SW480 (cell line): ENCODE results near the gene DOCK1.

Experiments
- DNase-seq: peaks from one replicate; pipeline ENCODE4 v3.0.0-alpha.2; 2016; ENCODE audit warnings: low spot score

Gene DOCK1

DNA sequence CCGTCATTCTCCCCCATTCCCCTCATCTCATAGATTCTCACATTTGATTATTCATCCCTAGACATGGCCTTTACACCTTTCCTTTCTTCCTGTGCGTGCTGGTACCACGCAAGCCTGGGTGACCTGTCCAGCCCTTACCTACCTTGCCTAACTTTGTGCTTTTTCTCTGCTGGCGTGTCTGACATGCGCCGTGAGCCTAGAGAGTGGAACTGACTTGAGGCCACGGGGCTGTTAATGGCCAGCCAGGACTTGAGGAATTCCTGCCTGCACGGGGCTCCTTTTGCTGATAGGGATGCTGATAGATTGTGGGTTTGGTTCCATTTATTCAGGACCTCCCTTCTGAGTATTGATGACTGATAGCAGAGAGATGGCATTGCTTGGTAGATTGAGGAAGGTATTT is 134.2 kb downstream of the DOCK1 start:
- no peak for DNase-seq

DNA sequence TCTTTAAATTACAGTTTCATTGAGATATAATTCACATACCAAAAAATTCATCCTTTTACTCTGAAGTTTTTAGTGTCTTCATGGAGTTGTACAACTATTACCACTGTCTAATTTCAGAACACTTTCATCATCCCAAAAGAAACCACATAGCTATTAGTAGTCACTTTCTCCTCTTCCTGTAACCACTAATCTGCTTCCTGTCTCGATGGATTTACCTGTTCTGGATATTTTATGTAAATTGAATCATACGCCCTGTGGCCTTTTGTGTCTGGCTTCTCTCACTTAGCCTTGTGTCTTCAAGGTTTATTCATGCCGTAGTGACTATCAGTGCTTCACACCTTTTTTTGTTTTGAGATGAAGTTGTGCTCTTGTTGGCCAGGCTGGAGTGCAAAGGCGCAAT is 135.5 kb downstream of the DOCK1 start:
- DNase-seq, result no peak

DNA sequence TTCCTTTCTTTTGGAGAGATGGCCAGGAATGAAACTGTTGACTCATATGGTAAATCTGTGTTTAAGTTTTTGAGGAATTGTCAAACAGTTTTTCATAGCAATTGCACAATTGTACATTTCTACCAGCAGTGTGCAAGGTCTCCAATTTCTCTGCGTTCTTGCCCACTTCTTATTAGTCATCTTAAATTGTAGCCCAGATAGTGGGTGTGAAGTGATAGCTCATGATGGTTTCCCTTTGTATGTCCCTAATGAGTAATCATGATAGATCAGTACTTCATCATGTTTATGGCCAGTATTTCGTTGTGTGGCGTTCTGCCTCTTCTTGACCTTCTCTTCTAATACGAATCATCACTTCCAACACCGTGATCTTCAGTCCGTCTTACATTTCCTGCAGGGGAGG is 136.3 kb downstream of the DOCK1 start:
- no peak for DNase-seq

DNA sequence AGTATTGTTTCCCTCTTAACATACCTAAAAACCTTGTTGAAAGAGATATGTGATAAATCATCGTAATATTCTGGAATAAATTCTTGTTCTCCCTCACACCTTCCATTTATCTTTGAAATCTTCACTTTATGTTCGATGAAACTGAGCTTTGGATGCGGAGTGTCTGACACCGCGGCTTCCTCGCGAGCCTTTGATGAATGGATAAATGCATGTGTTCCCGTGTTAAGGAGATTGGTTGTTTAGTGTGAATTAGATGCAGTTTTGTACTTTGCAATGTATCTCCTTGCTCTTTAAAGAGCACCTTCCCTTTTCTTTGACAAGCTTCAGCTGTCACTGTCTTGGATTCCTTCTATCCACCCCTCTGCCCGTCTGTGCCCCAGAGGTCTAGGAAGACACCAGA is 138.1 kb downstream of the DOCK1 start:
- no peak for DNase-seq

DNA sequence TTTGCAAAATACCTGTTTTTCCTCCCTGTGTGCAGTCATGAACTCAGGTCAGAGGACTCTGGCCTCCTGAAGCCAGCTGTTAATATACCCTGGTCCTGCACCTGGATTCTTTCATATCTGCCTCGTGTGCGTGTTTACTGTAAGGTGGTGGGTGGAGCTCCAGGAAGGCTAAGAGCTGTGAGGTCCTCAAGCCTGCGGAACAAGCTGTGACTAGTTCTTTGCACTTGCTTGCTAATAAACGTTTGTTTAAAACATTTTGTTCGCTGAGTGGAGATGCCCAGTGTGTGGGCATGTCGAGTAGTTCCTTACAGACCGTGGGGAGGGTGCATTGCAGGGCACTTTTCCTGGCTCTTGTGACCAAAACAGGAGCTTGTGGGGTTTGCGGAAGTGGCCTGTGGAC is 139.0 kb downstream of the DOCK1 start:
- no peak for DNase-seq

DNA sequence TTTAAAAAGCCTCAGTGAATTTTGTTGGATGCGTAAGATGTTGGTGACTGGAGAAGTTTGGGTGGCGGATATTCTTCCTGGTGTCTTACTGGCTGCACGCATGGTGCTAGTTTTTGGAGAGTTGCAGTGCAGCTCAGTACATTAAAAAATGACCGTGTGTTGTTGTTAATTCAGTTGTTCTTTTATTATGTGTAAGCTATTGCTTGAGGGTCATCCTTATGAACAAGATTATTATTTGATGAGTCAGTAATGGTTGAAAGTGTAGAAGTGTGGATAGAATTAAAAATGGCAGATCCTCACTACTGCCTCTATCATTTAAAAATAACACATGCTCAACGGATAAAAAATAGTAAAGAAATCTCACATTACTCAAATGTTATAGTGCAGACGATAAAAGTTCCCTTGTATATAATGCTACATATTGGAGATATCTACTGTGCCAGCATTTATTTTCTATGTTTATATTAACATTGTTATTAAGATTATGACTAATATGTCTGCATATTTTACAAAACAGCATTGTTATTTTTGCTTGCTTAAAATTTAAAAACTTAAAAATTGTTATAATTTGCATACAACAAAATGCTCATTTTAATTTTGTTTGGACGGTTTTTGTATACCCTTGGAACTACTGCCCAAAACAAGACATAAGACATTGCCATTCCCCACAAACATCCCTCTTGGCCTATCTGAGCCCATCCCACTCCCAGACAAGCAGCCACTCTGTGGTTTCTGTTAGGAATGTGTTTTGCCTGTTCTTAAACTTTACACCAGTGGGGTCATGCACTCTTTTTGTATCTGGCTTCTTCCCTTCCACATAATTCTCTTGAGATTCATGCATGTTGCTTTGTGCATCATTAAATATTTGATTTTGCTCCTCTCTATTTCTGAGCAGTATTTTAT is 142.0 kb downstream of the DOCK1 start:
- no peak for DNase-seq

DNA sequence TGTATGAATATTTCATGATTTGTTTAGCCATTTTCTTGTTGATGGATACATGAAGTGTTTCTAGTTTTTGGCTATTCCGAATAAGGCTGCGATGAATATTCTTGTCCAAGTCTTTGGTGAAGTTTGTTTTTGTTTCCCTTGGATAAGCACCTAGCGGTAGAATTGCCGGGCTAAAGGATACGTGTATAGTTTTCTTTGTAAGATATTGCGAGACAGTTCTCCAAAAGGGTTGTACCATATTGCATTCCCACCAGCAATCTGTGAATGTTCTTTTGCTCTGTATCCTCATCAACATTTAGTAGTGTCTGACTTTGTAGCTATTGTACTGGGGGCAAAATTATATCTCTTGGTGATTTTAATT is 142.6 kb downstream of the DOCK1 start:
- no peak for DNase-seq

DNA sequence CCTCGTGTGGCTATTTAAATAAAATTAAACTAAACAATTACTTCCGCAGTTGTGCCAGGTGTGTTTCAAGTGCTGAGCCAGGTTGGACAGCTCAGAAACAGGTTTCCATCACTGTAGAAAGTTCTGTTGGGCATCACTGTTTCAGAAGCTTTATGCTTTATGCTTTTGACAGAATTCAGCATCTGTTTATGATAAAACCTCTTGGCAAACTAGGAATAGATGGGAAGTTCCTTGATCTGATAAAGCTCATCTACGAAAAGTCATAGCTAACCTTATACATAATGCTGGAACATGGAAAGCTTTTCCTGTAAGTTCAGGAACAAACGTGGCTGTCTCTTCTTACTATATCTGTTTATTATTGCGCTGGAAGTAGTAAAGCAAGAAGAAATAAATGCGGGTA is 143.4 kb downstream of the DOCK1 start:
- no peak for DNase-seq

DNA sequence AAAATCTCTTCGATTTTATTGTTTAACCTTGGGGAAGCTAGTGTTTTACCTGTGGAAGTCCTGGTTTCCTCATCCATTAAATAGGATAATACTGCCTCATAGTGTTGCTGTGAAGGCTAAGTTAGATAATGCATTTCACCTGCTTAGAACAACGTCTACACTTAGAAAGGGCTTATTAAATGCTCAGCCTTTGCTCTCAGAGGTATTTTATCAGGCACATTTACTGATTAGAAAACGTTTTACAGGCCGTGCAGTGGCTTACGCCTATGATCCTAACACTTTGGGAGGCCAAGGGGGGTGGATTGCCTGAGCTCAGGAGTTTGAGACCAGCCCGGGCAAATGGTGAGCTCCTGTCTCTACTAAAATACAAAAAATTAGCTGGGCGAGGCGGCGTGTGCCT is 146.8 kb downstream of the DOCK1 start:
- no peak for DNase-seq

DNA sequence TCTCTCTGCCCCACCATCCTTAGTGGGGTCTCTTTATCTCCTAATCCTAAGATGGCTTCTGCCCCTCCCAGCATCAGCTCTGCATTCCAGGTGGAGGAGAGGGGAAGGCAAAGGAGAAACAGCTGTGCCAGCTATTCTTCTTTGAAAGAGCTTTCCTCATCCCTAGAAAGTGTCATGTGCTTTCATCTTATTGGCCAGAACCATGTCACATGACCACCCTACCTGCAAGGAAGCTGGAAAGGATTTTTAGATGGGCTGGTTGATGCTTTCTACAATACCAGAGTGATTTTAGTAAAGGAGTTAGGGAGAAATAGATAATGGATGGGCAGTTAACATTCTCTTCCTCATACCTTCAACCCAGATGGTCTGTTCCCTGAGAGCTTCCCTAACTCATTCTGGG is 150.0 kb downstream of the DOCK1 start:
- DNase-seq, result no peak

DNA sequence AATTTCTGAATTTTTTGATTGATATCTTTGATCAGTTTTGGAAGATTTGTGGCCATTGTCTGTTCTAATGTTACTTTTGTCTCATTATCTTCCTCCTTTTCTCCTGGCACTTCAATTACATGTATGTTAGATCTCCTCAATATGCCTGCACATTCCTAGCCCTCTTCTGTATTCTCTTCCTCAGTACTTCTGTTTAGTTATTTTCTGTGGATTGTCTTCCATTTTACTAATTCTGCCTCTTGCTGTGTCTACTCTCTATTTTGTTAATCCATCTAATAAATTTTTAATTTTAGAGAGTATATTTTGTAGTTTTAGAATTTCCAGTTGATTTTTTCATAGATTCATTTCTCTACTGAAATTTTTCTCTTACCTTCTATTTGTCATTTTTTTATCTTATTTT is 154.1 kb downstream of the DOCK1 start:
- no peak for DNase-seq

DNA sequence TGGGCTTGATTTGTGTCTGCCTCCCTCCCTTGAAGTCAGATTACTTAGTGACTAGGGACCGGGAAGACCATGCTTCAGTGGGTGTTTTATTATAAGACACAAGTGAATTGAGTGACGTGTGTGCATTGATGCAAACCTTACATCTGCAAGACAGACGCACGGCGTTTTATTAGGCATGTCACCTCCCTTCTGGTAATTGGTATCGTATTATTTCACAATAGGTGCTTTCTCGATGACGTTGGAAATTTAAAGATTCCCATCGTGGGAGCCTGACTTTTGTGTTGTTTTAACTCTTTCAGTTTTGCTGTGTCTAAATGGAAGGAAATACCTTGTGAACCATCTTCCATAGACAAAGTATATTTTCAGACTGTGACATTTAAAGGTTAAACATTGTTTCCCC is 158.5 kb downstream of the DOCK1 start:
- no peak for DNase-seq

DNA sequence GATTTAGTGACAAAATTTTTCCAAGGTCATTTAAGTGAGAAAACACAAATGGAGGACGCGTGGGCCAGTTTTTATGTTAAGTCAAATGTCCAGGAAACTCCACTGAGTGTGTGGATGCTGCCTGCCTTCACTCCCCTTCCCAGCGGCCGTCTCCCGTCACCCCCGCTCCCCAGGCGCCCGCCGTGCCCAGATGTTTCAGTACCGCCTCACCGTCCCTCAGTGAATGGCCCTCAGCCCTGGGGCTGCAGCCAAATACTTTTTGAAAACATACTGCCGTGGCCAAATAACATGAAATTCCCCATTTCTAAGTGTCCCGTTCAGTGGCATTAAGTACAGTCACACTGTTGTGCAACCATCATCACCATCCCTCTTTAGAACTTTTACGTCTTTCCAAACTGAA is 159.2 kb downstream of the DOCK1 start:
- DNase-seq, result no peak

DNA sequence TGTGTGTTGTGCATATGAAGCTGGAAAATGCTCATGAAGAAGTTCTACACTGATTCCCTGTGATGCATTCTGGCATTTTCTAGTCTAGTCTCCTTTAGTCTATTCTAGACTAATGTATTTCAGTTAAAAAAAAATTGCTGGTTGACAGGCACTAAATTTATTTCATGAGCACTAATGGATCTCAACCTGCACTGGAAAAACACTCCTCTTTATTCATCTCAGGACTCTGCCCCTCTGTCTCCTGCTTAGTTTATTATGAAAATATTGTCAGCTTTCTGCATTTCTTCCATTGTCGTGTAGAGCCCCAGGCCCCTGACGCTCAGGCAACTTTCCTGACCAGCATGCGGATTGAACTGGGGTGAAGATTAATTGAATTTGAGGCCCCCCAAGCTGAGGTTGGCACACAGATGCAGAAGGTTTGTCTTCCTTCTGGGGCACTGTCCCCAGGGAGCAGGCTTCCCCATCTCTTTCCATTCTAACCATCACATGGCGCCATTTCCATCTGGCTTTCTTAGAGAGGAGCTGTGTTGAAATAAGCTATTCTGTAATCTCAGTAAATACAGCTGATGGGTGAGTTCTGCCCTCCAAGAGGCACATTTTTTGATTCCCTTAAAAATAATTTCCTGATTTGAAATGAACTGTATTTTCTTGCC is 162.4 kb downstream of the DOCK1 start:
- DNase-seq, result no peak

DNA sequence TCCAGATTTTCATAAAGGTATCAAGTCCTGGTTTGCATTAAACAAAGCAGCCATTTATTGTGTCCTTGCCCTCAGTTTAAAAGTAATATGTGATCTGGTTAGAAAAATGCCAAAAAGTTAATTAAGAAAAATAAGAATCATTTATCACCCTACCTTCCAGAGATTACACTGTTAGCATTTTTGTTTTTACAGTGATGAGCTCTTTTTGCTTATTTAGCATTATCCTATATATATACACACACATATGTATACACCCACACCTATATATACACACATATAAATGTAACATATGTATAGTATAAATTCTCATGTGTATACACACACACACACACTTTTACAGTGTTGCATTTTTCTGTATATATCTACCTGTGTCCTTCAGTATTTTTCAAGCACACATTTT is 163.3 kb downstream of the DOCK1 start:
- no peak for DNase-seq

DNA sequence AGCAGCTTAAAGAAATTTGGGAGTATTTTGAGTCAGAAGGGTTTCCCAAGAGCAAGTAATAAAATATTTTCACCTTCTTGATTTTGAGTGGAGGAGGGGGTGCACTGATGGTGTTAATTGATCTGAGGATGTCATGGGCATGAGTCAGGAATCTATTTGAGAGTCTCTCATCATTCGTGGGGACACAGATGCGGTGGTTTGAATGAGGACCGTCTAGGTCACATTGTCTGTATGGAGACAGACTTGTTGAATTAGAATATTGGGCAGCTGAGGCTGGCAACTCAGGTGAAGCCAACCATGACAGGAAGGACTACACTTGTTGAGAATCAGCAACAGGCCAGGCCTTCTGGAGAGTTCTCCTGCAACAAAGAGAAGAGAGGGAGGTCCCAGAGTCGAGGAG is 164.2 kb downstream of the DOCK1 start:
- no peak for DNase-seq

DNA sequence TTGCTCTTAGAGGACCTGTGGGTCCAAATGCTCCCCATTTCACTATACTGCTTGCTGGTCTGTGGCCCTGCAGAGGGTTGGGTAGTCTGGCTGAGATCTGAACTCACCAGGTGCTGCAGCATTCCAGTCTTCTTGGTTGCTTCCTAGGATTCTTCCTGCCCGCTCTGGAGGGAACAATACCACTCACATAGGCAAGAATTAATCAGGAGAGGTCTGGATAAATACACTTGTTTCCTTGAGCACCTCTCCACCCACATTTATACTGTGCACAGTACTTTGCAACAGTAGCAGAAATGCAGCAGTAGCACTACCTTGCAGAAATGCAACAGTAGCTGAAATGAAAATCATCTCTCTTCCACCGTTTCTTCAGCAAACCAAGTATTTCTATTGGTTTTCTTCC is 165.9 kb downstream of the DOCK1 start:
- DNase-seq, result no peak

DNA sequence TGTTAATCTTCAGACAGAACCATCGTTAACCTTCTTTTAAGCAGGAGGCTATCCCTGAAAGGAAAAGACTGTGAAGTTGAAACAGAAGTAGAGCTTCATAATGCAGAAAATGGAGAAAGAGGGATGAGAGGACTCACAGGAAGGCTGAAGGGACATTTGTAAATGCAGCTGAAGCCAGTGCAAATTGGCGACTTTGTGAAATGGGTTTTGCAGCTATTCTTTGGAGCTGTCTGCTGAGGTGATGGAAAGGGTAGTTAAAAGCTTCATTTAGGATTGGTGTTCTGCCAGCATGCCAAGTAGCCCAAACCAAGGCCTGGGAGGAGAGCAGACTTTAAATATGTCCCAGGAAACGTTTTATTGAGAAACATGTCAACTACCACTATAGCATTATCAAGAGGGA is 168.4 kb downstream of the DOCK1 start:
- no peak for DNase-seq

DNA sequence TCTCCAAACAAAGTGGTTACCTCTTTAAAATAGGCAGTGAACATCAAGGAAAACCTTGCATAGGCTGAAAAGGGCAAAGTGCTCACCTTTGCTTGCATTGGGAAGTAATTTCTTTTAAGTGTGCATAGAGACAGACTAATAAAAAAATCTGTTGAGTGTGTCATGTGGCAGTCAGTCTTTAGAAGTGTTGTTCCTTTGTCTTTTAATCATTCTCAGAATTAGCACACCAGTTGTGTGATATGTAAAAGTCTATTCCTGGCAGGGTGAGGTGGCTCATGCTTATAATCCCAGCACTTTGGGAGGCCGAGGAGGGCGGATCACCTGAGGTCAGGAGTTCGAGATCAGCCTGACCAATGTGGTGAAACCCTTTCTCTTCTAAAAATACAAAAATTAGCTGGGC is 174.2 kb downstream of the DOCK1 start:
- no peak for DNase-seq

DNA sequence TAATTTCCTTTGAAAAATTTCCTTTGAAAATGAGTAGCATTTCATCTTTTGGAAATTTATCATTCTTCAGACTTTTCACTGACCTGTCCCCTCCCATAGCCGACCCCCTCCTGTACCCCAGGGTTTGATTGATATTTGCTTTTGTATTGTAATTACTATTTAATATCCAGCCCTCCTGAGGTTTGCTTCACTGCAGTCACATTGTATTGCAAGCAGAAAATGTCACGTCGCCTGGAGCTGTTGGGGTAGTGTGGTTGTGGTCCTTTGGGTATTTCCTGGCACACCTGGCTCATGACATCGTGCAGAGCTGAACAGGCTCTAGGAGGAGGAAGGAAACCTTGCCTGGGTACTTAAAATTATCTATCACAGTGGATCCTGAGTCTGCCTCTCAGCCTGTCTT is 175.1 kb downstream of the DOCK1 start:
- DNase-seq, result no peak

DNA sequence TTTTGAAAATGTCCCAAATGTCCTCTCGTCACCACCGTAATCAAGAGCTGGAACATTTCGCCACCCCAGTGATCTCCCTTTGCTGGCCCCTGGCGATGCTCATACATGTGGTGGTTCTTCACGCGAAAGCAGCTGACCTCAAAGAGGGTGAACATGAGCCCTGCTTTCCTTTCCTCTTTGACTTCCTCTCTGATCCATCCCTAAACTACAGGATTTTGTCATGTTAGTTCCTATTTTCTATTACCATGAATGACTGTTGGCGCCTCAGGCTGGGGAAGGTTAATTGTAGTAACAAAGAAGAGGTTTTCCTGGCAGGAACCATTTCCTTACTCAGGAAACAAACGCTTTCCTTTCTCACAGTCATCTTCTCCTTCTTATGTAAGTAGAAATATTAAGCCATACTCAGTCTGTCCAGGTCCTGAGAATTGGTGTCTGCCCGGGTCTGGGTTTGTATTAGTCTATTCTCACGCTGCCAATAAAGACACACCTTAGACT is 176.7 kb downstream of the DOCK1 start:
- DNase-seq, result no peak

DNA sequence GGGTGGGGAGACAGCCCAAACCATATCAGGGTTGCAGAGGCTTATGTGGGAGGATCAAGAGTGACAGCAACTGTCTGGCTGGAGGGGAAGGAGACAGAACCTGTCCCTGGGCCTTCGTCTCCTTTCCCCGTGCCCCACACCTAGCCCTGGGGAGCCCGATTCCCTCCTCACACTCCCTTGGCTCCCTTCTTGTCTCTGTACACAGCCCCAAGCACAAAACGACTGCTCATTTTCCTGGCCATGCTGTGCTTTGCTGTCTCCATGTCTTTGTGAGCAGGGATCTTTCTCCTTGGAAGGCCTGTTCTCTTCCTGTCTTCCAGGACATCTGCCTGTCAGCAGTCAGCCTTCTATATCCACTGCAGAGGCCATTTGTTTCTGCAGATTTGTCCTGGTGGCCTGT is 177.4 kb downstream of the DOCK1 start:
- DNase-seq, result no peak

DNA sequence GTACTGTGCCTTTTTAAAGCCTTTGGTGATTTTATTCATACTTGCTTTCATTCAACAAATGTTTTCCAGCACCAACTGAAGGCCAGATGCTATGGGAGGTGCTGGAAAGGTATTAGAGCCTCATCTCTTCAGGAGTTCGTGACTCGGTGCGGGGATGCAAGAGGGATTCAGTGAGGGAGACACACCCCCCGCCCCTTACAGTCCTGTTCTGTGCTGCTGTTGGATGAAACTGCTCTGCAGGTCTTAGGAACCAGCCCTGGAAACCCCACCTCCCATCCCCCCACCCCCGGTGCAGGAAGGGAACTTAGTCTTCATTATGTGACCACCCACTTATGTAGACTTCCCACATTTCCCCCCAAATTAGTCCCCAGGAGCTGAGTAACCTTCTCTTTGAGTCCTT is 180.7 kb downstream of the DOCK1 start:
- DNase-seq, result no peak

DNA sequence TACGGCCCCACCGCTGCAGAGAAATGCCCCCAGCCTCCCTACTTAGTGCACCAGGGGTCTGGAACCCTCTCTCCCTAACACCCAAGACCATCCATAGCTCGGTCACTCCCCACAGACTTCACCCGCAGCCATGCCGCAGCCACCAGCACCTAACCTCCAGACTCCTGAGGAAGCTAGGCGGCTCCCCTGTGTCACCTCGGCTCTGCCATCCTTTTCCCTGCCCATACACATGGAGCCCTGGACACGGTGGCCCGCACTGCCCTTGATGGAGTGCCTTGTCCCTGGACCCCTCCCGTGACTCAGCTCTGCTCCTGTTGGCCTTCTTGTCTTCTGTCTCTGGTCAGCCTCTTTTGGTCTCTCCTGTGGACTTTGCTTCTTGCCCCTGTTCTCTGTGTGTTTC is 183.7 kb downstream of the DOCK1 start:
- no peak for DNase-seq
